ENCODE results near the gene LRRFIP2. TPM values are rescaled to one million over a fixed set of nuclear protein-coding genes. Genes with fewer than 3 reads are reported as not detected.
A peak's percentile ranks its signal among the peaks of the same experiment; 100 is the strongest.
"Not testable (repeated sequence)": the region's sequence is repeated elsewhere in the genome, so short reads cannot be mapped to it uniquely, and the experiment has no call there.

The LRRFIP2 gene
- total and polyA plus RNA-seq, 2 donors (not counting 1 experiment from before 2014, with no cell fraction given): 83.7 to 149 TPM

DNA sequence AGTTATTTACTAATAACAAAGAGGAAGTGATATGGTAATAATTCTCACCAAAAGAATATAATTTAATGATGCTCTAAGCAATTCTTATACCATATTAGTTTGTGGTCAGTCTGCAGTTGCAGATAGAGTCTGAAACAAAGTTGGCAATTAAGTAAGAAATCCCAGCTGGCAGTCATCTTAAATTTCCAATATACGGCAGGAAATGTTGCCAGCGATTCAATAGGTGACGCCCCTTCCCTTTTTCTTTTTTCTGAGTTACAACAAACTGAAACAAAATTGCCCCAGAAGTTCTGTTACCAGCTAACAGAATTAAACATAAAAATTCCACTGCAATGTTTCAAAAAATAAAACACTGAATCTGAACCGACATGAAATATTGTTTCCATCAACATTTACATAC, 26.7 kb downstream of the LRRFIP2 start:
- H4K20me1 ChIP-seq (ENCODE audit: control insufficient read depth, extremely low read depth, insufficient read depth, low read length): no peaks in the 10 kb centered on the region
- no peaks in the 10 kb centered on the region for H3K4me1 ChIP-seq (ENCODE audit: control insufficient read depth, extremely low read depth, insufficient read depth, low read length)
- H3K9ac ChIP-seq (ENCODE audit: insufficient read depth, low read length): no peak overlapping the region
- H3K27ac ChIP-seq (ENCODE audit: insufficient read depth, low read length): no peak overlapping the region
- no peak overlapping the region for H3K4me3 ChIP-seq (replicated peaks in 1 of 4; ENCODE audit: control extremely low read depth in 1 of 4, insufficient read depth in 1 of 4, low read depth in 3 of 4, low read length in 4 of 4)
- peaks cover 52% of the 10 kb centered on the region for H3K79me2 ChIP-seq (ENCODE audit: control insufficient read depth, insufficient read depth, low read length)
- H3K4me2 ChIP-seq (ENCODE audit: extremely low read depth, insufficient read depth, low read length): no peak overlapping the region
- H3K27me3 ChIP-seq (ENCODE audit: control insufficient read depth, insufficient read depth, low read length): no peaks in the 10 kb centered on the region
- peaks cover 5% of the 10 kb centered on the region for H3K36me3 ChIP-seq (ENCODE audit: control insufficient read depth, insufficient read depth, low read length)
- peak in 1 of 2 donors; percentile 40 for DNase-seq (ENCODE audit: low read depth in 2 of 2)
- TF ChIP-seq, protein P1, sequence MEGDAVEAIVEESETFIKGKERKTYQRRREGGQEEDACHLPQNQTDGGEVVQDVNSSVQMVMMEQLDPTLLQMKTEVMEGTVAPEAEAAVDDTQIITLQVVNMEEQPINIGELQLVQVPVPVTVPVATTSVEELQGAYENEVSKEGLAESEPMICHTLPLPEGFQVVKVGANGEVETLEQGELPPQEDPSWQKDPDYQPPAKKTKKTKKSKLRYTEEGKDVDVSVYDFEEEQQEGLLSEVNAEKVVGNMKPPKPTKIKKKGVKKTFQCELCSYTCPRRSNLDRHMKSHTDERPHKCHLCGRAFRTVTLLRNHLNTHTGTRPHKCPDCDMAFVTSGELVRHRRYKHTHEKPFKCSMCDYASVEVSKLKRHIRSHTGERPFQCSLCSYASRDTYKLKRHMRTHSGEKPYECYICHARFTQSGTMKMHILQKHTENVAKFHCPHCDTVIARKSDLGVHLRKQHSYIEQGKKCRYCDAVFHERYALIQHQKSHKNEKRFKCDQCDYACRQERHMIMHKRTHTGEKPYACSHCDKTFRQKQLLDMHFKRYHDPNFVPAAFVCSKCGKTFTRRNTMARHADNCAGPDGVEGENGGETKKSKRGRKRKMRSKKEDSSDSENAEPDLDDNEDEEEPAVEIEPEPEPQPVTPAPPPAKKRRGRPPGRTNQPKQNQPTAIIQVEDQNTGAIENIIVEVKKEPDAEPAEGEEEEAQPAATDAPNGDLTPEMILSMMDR (conservative IDR thresholded peaks at IDR 0.05 in 1 of 2, IDR thresholded peaks at IDR 0.05 in 1 of 2; ENCODE audit: low read depth in 1 of 2, low read length in 2 of 2): no peak
- no peak for TF ChIP-seq EZH2 (IDR thresholded peaks at IDR 0.05; ENCODE audit: low read length, missing control alignments)
- H2AFZ ChIP-seq (ENCODE audit: low read length): no peak overlapping the region
- no peaks in the 10 kb centered on the region for H3K9me3 ChIP-seq (ENCODE audit: control insufficient read depth, insufficient read depth, low read depth, low read length)

DNA sequence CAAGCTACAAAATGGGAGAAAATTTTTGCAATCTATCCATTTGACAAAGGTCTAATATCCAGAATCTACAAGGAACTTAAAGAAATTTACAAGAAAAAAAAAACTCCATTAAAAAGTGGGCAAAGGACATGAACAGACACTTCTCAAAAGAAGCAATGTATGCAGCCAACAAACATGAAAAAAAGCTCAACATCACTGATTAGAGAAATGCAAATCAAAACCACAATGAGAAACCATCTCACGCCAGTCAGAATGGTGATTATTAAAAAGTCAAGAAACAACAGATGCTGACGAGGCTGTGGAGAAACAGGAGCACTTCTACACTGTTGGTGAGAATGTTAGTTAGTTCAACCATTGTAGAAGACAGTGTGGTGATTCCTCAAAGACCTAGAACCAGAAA, 27.5 kb downstream of the LRRFIP2 start:
- H3K9me3 ChIP-seq (ENCODE audit: control insufficient read depth, insufficient read depth, low read depth, low read length); H3K4me2 ChIP-seq (ENCODE audit: extremely low read depth, insufficient read depth, low read length); H3K36me3 ChIP-seq (ENCODE audit: control insufficient read depth, insufficient read depth, low read length); H3K4me3 ChIP-seq (replicated peaks in 1 of 4; ENCODE audit: control extremely low read depth in 1 of 4, insufficient read depth in 1 of 4, low read depth in 3 of 4, low read length in 4 of 4); H2AFZ ChIP-seq (ENCODE audit: low read length); DNase-seq (ENCODE audit: low read depth in 2 of 2); H3K27me3 ChIP-seq (ENCODE audit: control insufficient read depth, insufficient read depth, low read length); H3K4me1 ChIP-seq (ENCODE audit: control insufficient read depth, extremely low read depth, insufficient read depth, low read length); H4K20me1 ChIP-seq (ENCODE audit: control insufficient read depth, extremely low read depth, insufficient read depth, low read length); H3K27ac ChIP-seq (ENCODE audit: insufficient read depth, low read length); H3K9ac ChIP-seq (ENCODE audit: insufficient read depth, low read length): not testable (repeated sequence)
- peaks cover 49% of the 10 kb centered on the region for H3K79me2 ChIP-seq (ENCODE audit: control insufficient read depth, insufficient read depth, low read length)

DNA sequence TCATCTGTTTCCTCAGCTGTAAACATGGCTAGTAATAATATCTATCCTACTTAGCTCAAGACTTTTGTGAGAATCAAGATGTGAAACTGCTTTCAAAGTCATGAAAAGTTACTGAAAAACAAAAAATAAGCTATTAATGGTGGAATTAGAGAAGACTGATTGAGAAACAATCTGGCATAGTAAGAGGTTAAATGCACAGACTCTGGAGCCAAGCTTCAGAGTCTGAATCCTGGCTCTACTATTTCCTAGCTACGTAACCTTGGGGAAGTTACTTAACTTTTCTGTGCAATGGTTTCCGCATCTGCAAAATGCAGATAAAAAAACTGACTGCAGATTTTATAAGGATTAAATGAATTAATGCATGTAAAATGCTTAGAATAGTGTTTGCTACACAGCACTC, 28.8 kb downstream of the LRRFIP2 start:
- H3K79me2 ChIP-seq (ENCODE audit: control insufficient read depth, insufficient read depth, low read length): peaks cover 52% of the 10 kb centered on the region
- H2AFZ ChIP-seq (ENCODE audit: low read length): no peak overlapping the region
- peak in 1 of 2 donors; percentile 47 for DNase-seq (ENCODE audit: low read depth in 2 of 2)
- H3K9ac ChIP-seq (ENCODE audit: insufficient read depth, low read length): no peak overlapping the region
- H3K4me2 ChIP-seq (ENCODE audit: extremely low read depth, insufficient read depth, low read length): no peak overlapping the region
- no peak for TF ChIP-seq EZH2 (IDR thresholded peaks at IDR 0.05; ENCODE audit: low read length, missing control alignments)
- TF ChIP-seq, protein P1 (conservative IDR thresholded peaks at IDR 0.05 in 1 of 2, IDR thresholded peaks at IDR 0.05 in 1 of 2; ENCODE audit: low read depth in 1 of 2, low read length in 2 of 2): no peak
- H3K4me3 ChIP-seq (replicated peaks in 1 of 4; ENCODE audit: control extremely low read depth in 1 of 4, insufficient read depth in 1 of 4, low read depth in 3 of 4, low read length in 4 of 4): no peak overlapping the region
- H3K9me3 ChIP-seq (ENCODE audit: control insufficient read depth, insufficient read depth, low read depth, low read length): no peaks in the 10 kb centered on the region
- no peaks in the 10 kb centered on the region for H4K20me1 ChIP-seq (ENCODE audit: control insufficient read depth, extremely low read depth, insufficient read depth, low read length)
- peaks cover 12% of the 10 kb centered on the region for H3K36me3 ChIP-seq (ENCODE audit: control insufficient read depth, insufficient read depth, low read length)
- H3K27me3 ChIP-seq (ENCODE audit: control insufficient read depth, insufficient read depth, low read length): no peaks in the 10 kb centered on the region
- H3K4me1 ChIP-seq (ENCODE audit: control insufficient read depth, extremely low read depth, insufficient read depth, low read length): no peaks in the 10 kb centered on the region
- H3K27ac ChIP-seq (ENCODE audit: insufficient read depth, low read length): no peak overlapping the region

Data from fibroblast of lung (primary cell).